HL-60 (cell line): ENCODE results near the gene FGFR4.

ENCODE experiments used
- DNase-seq, 2 experiments: peaks; one replicate each; pipeline ENCODE4 v3.0.0-alpha.2; 2010 to 2020; ENCODE audit warnings: low read depth in 1 of 2, low spot score in 1 of 2
- H3K27ac ChIP-seq: fragments of 250-450 bp; sonication (Bioruptor Pico); replicated peaks from 2 replicates; pipeline ENCODE4 v1.5.1; 2020; ENCODE audit warnings: mild to moderate bottlenecking, moderate library complexity
- H3K27me3 ChIP-seq: fragments of 250-450 bp; sonication (Bioruptor Pico); 2 replicates; pipeline ENCODE4 v1.5.1; 2021; ENCODE audit warnings: mild to moderate bottlenecking, moderate library complexity; ENCODE audit not compliant: insufficient read depth, poor library complexity, severe bottlenecking
- H3K4me3 ChIP-seq: replicated peaks from 2 replicates; pipeline ENCODE4 v1.5.1; 2011; ENCODE audit warnings: mild to moderate bottlenecking, control low read depth, low read length; ENCODE audit not compliant: insufficient read depth
- CTCF ChIP-seq: IDR thresholded peaks from one replicate; pipeline ENCODE4 v1.5.1; 2011; ENCODE audit warnings: low read length, control low read depth, inconsistent platforms; ENCODE audit not compliant: insufficient read depth
- GABPA ChIP-seq: IDR thresholded peaks from 2 replicates; pipeline ENCODE4 v1.6.1; 2012; ENCODE audit warnings: low read depth
- POLR2AphosphoS5 ChIP-seq: IDR thresholded peaks from 2 replicates; pipeline ENCODE4 v1.6.1; 2012; ENCODE audit warnings: low read depth
- REST ChIP-seq: IDR thresholded peaks from 2 replicates; pipeline ENCODE4 v1.6.1; 2012; ENCODE audit warnings: low read depth; ENCODE audit not compliant: insufficient replicate concordance
- SPI1 ChIP-seq: IDR thresholded peaks from 2 replicates; pipeline ENCODE4 v1.6.1; 2012; ENCODE audit warnings: low read depth, mild to moderate bottlenecking, borderline replicate concordance
- long read RNA-seq: library from polyadenylated mRNA; unstranded; transcript quantifications from one replicate; pipeline ENCODE4 v2.0.0, GENCODE V29; 2020

Gene FGFR4
- long read RNA-seq, partial matches to known transcripts, result 0 of 5 reads
- long read RNA-seq, other reads (novel, unspliced or antisense), result 2 of 5 reads

GRCh38 chr5:177086654-177087397 is at the start of gene FGFR4:
TSS of gene FGFR4 (plus strand) at chr5:177086915. CDS start at chr5:177089603, 2,688 bp downstream.
- DNase-seq, result peak; percentile 22 to 24
- Histone ChIP-seq H3K27me3 (peaks cover 13% of the 10 kb centered on the region), H3K27ac (no peak within 1 kb of the TSS), H3K4me3 (peak within 1 kb of the TSS; percentile 45)
- no peak for TF ChIP-seq GABPA

- Histone ChIP-seq H3K27me3 (no peaks in the 10 kb centered on the region), H3K4me3 (no peak overlapping the region), H3K27ac (no peak overlapping the region)
- DNase-seq, result no peak
- TF ChIP-seq POLR2AphosphoS5 (no peak), CTCF (no peak), GABPA (no peak), SPI1 (no peak), REST (no peak)
Observed at GRCh38 chr5:177036921-177037320, 49.8 kb upstream of the FGFR4 start.

GRCh38 chr5:177040814-177041420 is 45.8 kb upstream of the FGFR4 start:
- Histone ChIP-seq H3K27me3 (no peaks in the 10 kb centered on the region), H3K4me3 (no peak overlapping the region), H3K27ac (no peak overlapping the region)
- no peak for DNase-seq
- TF ChIP-seq REST, result no peak
- no peak for TF ChIP-seq CTCF
- TF ChIP-seq POLR2AphosphoS5, result no peak
- no peak for TF ChIP-seq GABPA
- TF ChIP-seq SPI1, result no peak

GRCh38 chr5:177041936-177042335 is 44.8 kb upstream of the FGFR4 start:
- TF ChIP-seq REST (no peak), SPI1 (no peak), GABPA (no peak), CTCF (no peak), POLR2AphosphoS5 (no peak)
- DNase-seq, result no peak
- no peak overlapping the region for H3K27ac ChIP-seq
- H3K4me3 ChIP-seq, result no peak overlapping the region
- no peaks in the 10 kb centered on the region for H3K27me3 ChIP-seq
